GF-D8 (cell line): ENCODE measurements around the gene DYRK1B.
"Not testable (repeated sequence)": the region's sequence is repeated elsewhere in the genome, so short reads cannot be mapped to it uniquely, and the experiment has no call there.

Experiments
- DNase-seq: peaks from one replicate; lab custom pipeline; 2025; lab: John Stamatoyannopoulos, UW

DYRK1B gene

GRCh38 chr19:39810424-39810823 is 23.5 kb downstream of the DYRK1B start:
- DNase-seq: no peak

GRCh38 chr19:39809368-39809767 is 24.6 kb downstream of the DYRK1B start:
- no peak for DNase-seq

- DNase-seq: not testable (repeated sequence)
Measured at GRCh38 chr19:39808688-39809087, 25.3 kb downstream of the DYRK1B start.

- DNase-seq: no peak
Measured at GRCh38 chr19:39807846-39808364, 26.1 kb downstream of the DYRK1B start.

- DNase-seq: no peak
Measured at GRCh38 chr19:39805104-39805503, 28.9 kb downstream of the DYRK1B start.

GRCh38 chr19:39802958-39803357 is 31.0 kb downstream of the DYRK1B start:
- no peak for DNase-seq

GRCh38 chr19:39797083-39797482 is 36.9 kb downstream of the DYRK1B start:
- DNase-seq: no peak

- no peak for DNase-seq
Measured at GRCh38 chr19:39796000-39796498, 37.9 kb downstream of the DYRK1B start.

GRCh38 chr19:39795001-39795400 is 39.0 kb downstream of the DYRK1B start:
- DNase-seq: no peak

GRCh38 chr19:39792999-39793546 is 40.9 kb downstream of the DYRK1B start:
- DNase-seq: no peak

- DNase-seq: no peak
Measured at GRCh38 chr19:39788244-39788643, 45.7 kb downstream of the DYRK1B start.

GRCh38 chr19:39780894-39781293 is 53.1 kb downstream of the DYRK1B start:
- no peak for DNase-seq

- no peak for DNase-seq
Measured at GRCh38 chr19:39778763-39779162, 55.2 kb downstream of the DYRK1B start, which contains the start of gene LEUTX. Gene LEUTX (plus strand): TSS chr19:39778854. CDS start chr19:39778921, 67 bp downstream.
